NCI-H187 treated with DMSO at 0.1 percent for 48 hours (cell line): ENCODE data around the gene MKX.
"Not testable (repeated sequence)": the region's sequence is repeated elsewhere in the genome, so short reads cannot be mapped to it uniquely, and the experiment has no call there.

Experiments used
- DNase-seq: peaks from one replicate; lab custom pipeline; 2025; lab: John Stamatoyannopoulos, UW

MKX gene

GRCh38 chr10:27692663-27693062 lies 53.0 kb downstream of the MKX start:
- no peak for DNase-seq

- no peak for DNase-seq
Measured at GRCh38 chr10:27688991-27689390, 56.6 kb downstream of the MKX start.

GRCh38 chr10:27688276-27688675 lies 57.3 kb downstream of the MKX start:
- no peak for DNase-seq

GRCh38 chr10:27687743-27688142 lies 57.9 kb downstream of the MKX start:
- no peak for DNase-seq

- DNase-seq: no peak
Measured at GRCh38 chr10:27687326-27687725, 58.3 kb downstream of the MKX start.

GRCh38 chr10:27685681-27686080 lies 59.9 kb downstream of the MKX start:
- DNase-seq: no peak

GRCh38 chr10:27683226-27683625 lies 62.4 kb downstream of the MKX start:
- no peak for DNase-seq

- DNase-seq: not testable (repeated sequence)
Measured at GRCh38 chr10:27681795-27682194, 63.8 kb downstream of the MKX start.

GRCh38 chr10:27680691-27681605 lies 64.7 kb downstream of the MKX start:
- no peak for DNase-seq

GRCh38 chr10:27680006-27680557 lies 65.5 kb downstream of the MKX start:
- no peak for DNase-seq

- no peak for DNase-seq
Measured at GRCh38 chr10:27679369-27679912, 66.2 kb downstream of the MKX start.

- no peak for DNase-seq
Measured at GRCh38 chr10:27678166-27678565, 67.5 kb downstream of the MKX start.

GRCh38 chr10:27673065-27673464 lies 72.6 kb downstream of the MKX start:
- no peak for DNase-seq

GRCh38 chr10:27671821-27672220 lies 73.8 kb downstream of the MKX start:
- no peak for DNase-seq

GRCh38 chr10:27664461-27664860 lies 81.2 kb downstream of the MKX start:
- DNase-seq: no peak

- no peak for DNase-seq
Measured at GRCh38 chr10:27663621-27664020, 82.0 kb downstream of the MKX start.

GRCh38 chr10:27661514-27662286 lies 83.9 kb downstream of the MKX start:
- no peak for DNase-seq

GRCh38 chr10:27660711-27661110 lies 84.9 kb downstream of the MKX start:
- DNase-seq: no peak

GRCh38 chr10:27660268-27660667 lies 85.4 kb downstream of the MKX start:
- DNase-seq: no peak

- no peak for DNase-seq
Measured at GRCh38 chr10:27659786-27660185, 85.8 kb downstream of the MKX start.

GRCh38 chr10:27658788-27659187 lies 86.8 kb downstream of the MKX start:
- DNase-seq: no peak

GRCh38 chr10:27655296-27655695 lies 90.3 kb downstream of the MKX start:
- no peak for DNase-seq

- no peak for DNase-seq
Measured at GRCh38 chr10:27654284-27654683, 91.3 kb downstream of the MKX start.
